PC-3 (cell line): ENCODE data around the gene SELPLG. TPM values are rescaled to one million over a fixed set of nuclear protein-coding genes. Genes with fewer than 3 reads are reported as not detected.

Experiments
- ATAC-seq: fragments of 200-7000 bp; cut with Tn5 transposase; 2 replicates; pipeline ENCODE4 v1.9.1; 2020; ENCODE audit warnings: mild to moderate bottlenecking, moderate library complexity
- BruUV-seq: library from RNA; stranded (reverse); fragments of 400-500 nt; replicated peaks from 2 replicates; lab custom pipeline; 2021; lab: Mats Ljungman, UMichigan
- CTCF ChIA-PET: fragments of 300-600 bp; sonication (Branson Sonifier 250); formaldehyde crosslinking; loops from one replicate; lab custom pipeline; 2022; ENCODE audit warnings: antibody characterized with exemption; lab: Charles Lee
- POLR2A ChIA-PET: fragments of 300-600 bp; sonication (Branson Sonifier 250); formaldehyde crosslinking; loops from one replicate; lab custom pipeline; 2022; ENCODE audit warnings: antibody characterized with exemption; ENCODE audit not compliant: unreplicated experiment; lab: Charles Lee
- DNase-seq: peaks from one replicate; pipeline ENCODE4 v3.0.0-alpha.2; 2015
- H2AFZ ChIP-seq: fragments of 300-600 bp; sonication (generic); 2 replicates; pipeline ENCODE4 v1.6.0; 2016; ENCODE audit warnings: antibody characterized with exemption, low read length
- H3F3A ChIP-seq: fragments of 300-600 bp; sonication (generic); one replicate; pipeline ENCODE4 v1.6.0; 2017; ENCODE audit warnings: antibody characterized with exemption, low read length, control low read depth, mild to moderate bottlenecking; ENCODE audit not compliant: unreplicated experiment
- H3K27ac ChIP-seq: fragments of 300-600 bp; sonication (generic); 2 replicates; pipeline ENCODE4 v1.5.1; 2016; ENCODE audit warnings: mild to moderate bottlenecking, low read length
- H3K27me3 ChIP-seq: fragments of 300-600 bp; sonication (generic); 2 replicates; pipeline ENCODE4 v1.6.1; 2016; ENCODE audit warnings: low read length, mixed read lengths
- H3K36me3 ChIP-seq: fragments of 300-600 bp; sonication (generic); 2 replicates; pipeline ENCODE4 v1.6.1; 2016; ENCODE audit warnings: low read depth, mixed run types, low read length, mixed read lengths
- H3K4me1 ChIP-seq: fragments of 300-600 bp; sonication (generic); 2 replicates; pipeline ENCODE4 v1.5.1; 2016; ENCODE audit warnings: low read length; ENCODE audit not compliant: insufficient read depth
- H3K4me2 ChIP-seq: fragments of 300-600 bp; sonication (generic); 2 replicates; pipeline ENCODE4 v1.6.0; 2016; ENCODE audit warnings: low read length
- H3K4me3 ChIP-seq: fragments of 300-600 bp; sonication (generic); 2 replicates; pipeline ENCODE4 v1.5.1; 2016; ENCODE audit warnings: mild to moderate bottlenecking, low read length, mixed read lengths
- H3K79me2 ChIP-seq: fragments of 300-600 bp; sonication (generic); 2 replicates; pipeline ENCODE4 v1.6.1; 2017; ENCODE audit warnings: low read length, mixed read lengths
- H3K9ac ChIP-seq: fragments of 300-600 bp; sonication (generic); 2 replicates; pipeline ENCODE4 v1.6.0; 2016; ENCODE audit warnings: mild to moderate bottlenecking, low read length
- H3K9me2 ChIP-seq: fragments of 300-600 bp; sonication (generic); replicated peaks from 2 replicates; pipeline ENCODE4 v1.6.1; 2016; ENCODE audit warnings: mixed run types, low read length, mixed read lengths
- H3K9me3 ChIP-seq: fragments of 300-600 bp; sonication (generic); 2 replicates; pipeline ENCODE4 v1.6.1; 2016; ENCODE audit warnings: low read length, mixed read lengths
- H4K20me1 ChIP-seq: fragments of 300-600 bp; sonication (generic); 2 replicates; pipeline ENCODE4 v1.6.1; 2016; ENCODE audit warnings: low read length, mixed read lengths
- EZH2 ChIP-seq: fragments of 300-600 bp; sonication (generic); IDR thresholded peaks from one replicate; pipeline ENCODE4 v1.6.1; 2017; ENCODE audit warnings: antibody characterized with exemption, mild to moderate bottlenecking, low read length; ENCODE audit not compliant: unreplicated experiment
- EZH2phosphoT487 ChIP-seq: fragments of 300-600 bp; sonication (generic); IDR thresholded peaks from 2 replicates; pipeline ENCODE4 v1.6.1; 2018; ENCODE audit warnings: mild to moderate bottlenecking, antibody characterized with exemption, low read length, borderline replicate concordance
- intact Hi-C: fragments of 100-400 bp; cut with micrococcal nuclease; formaldehyde crosslinking; loops from 2 replicates; pipeline ENCODE4 v1.9.0; 2023
- total RNA-seq: library from RNA; depleted of rRNA; stranded (reverse); fragments of >200 nt; gene quantifications from 2 replicates; pipeline ENCODE4 v1.2.3, GENCODE V29; 2014
- TF ChIP-seq, protein P1 (sequence below): fragments of 300-600 bp; sonication (generic); conservative IDR thresholded peaks from 2 replicates; pipeline ENCODE4 v1.5.1; 2017; ENCODE audit warnings: antibody characterized with exemption, low read depth, mild to moderate bottlenecking, low read length

The SELPLG gene
- total RNA-seq, 1 experiment from 2014 or later: 0.73 TPM

DNA sequence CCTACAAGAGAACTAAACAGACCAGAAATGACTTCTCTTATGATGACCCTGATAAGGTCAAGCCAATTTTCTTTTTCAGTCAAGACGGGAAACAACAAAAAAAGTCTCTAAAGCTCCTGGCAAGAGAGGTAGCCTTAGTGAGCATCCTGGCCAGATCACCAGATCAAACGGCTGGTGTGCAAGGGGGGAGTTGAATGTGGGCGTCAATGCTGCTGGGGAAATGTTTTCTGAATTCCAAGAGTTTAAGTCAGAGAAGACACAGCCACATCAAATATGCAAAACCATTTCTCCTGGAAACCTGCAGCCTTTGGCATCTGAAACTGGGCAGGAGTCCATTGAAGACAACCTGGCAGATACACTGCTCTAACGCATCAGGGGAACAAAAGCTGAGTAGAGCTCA is 16.0 kb upstream of the SELPLG start:
- Histone ChIP-seq H3K4me1 (peaks cover 16% of the 10 kb centered on the region), H3K27ac (no peak overlapping the region), H2AFZ (no peak overlapping the region), H3K27me3 (no peaks in the 10 kb centered on the region), H3K9me3 (no peaks in the 10 kb centered on the region), H3K4me3 (no peak overlapping the region), H3F3A (peaks cover 5% of the 10 kb centered on the region), H4K20me1 (no peaks in the 10 kb centered on the region), H3K79me2 (no peaks in the 10 kb centered on the region), H3K9me2 (no peaks in the 10 kb centered on the region), H3K9ac (no peak overlapping the region), H3K4me2 (no peak overlapping the region), H3K36me3 (peaks cover 74% of the 10 kb centered on the region)
- ChIA-PET POLR2A (interaction anchor here (0.8 kb wide), 1 partner anchor 83 kb away, joined by 4 read pairs; no protein-coding TSS in a partner anchor), CTCF (interaction anchor here (0.7 kb wide), 2 partner anchors 83 to 154 kb away, joined by 3 to 6 read pairs; no protein-coding TSS in a partner anchor)
- no peak for TF ChIP-seq EZH2phosphoT487
- TF ChIP-seq EZH2: no peak
- TF ChIP-seq, protein P1, sequence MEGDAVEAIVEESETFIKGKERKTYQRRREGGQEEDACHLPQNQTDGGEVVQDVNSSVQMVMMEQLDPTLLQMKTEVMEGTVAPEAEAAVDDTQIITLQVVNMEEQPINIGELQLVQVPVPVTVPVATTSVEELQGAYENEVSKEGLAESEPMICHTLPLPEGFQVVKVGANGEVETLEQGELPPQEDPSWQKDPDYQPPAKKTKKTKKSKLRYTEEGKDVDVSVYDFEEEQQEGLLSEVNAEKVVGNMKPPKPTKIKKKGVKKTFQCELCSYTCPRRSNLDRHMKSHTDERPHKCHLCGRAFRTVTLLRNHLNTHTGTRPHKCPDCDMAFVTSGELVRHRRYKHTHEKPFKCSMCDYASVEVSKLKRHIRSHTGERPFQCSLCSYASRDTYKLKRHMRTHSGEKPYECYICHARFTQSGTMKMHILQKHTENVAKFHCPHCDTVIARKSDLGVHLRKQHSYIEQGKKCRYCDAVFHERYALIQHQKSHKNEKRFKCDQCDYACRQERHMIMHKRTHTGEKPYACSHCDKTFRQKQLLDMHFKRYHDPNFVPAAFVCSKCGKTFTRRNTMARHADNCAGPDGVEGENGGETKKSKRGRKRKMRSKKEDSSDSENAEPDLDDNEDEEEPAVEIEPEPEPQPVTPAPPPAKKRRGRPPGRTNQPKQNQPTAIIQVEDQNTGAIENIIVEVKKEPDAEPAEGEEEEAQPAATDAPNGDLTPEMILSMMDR: no peak
- BruUV-seq: no TSS peak
- ATAC-seq: peak; percentile 68
- peak; percentile 62 for DNase-seq
- intact Hi-C loops: no loop called here

DNA sequence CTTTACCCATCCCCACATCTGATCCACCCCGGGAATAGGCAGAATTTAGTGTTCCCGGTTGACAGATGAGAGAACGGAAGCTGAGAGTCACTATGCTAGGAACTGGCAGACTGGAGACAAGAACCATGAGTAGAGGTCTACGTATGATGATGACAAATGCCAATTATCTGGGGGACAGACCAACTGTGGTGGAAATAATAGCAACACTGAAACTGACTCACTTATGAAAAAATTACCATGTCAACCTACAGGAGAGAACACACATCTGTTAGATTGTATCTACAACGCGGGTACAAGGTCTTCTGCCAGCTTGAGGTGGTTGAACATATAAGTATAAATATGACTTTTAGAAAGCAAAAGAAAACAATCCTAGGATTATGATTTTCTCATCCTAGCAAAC is 15.4 kb upstream of the SELPLG start:
- no peaks in the 10 kb centered on the region for H3K79me2 ChIP-seq
- H3K4me2 ChIP-seq: no peak overlapping the region

DNA sequence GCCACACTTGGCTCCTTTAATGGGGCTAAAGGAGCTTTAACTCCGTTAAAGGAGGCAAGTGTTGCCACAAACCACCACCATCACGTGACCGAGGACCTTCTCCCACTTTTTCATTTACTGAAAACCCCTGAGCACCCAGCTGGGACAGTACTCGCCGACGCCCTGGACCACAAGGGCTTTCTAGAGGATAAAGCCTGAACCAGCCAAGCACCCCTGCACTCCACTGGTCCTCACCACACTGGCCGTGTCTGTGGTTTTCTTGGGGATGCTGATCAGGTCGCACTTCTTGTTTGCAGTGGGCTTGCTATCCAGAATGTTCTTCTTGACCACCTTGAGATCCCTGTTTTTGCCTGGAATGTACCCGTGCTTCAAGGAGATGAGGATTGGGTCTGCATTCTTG is 14.7 kb upstream of the SELPLG start:
- Histone ChIP-seq H4K20me1 (no peaks in the 10 kb centered on the region), H3K36me3 (peaks cover 75% of the 10 kb centered on the region), H3K27me3 (no peaks in the 10 kb centered on the region), H3K9me3 (no peaks in the 10 kb centered on the region), H3K4me1 (peaks cover 24% of the 10 kb centered on the region), H3K4me2 (no peak overlapping the region), H2AFZ (no peak overlapping the region), H3K4me3 (no peak overlapping the region), H3F3A (peaks cover 5% of the 10 kb centered on the region), H3K79me2 (no peaks in the 10 kb centered on the region), H3K9me2 (no peaks in the 10 kb centered on the region), H3K27ac (no peak overlapping the region), H3K9ac (no peak overlapping the region)
- ChIA-PET CTCF (no interaction called here), POLR2A (interaction anchor here (0.6 kb wide), 1 partner anchor 82 kb away, joined by 7 read pairs; no protein-coding TSS in a partner anchor)
- ATAC-seq: no peak
- no peak for DNase-seq
- no TSS peak for BruUV-seq
- TF ChIP-seq EZH2phosphoT487 (no peak), EZH2 (no peak)
- TF ChIP-seq, protein P1: no peak
- intact Hi-C loops: no loop called here

More for the DNA sequence above, 15.4 kb upstream of the SELPLG start:
- no peak for TF ChIP-seq EZH2phosphoT487
- TF ChIP-seq, protein P1: no peak
- TF ChIP-seq EZH2: no peak
- intact Hi-C loops: no loop called here
- Histone ChIP-seq H3K9ac (no peak overlapping the region), H3K9me3 (no peaks in the 10 kb centered on the region), H3K36me3 (peaks cover 78% of the 10 kb centered on the region), H3K27me3 (no peaks in the 10 kb centered on the region), H3K27ac (no peak overlapping the region), H4K20me1 (no peaks in the 10 kb centered on the region), H3K4me1 (peaks cover 22% of the 10 kb centered on the region), H3F3A (peaks cover 5% of the 10 kb centered on the region), H3K9me2 (no peaks in the 10 kb centered on the region), H3K4me3 (no peak overlapping the region), H2AFZ (no peak overlapping the region)
- ChIA-PET CTCF (interaction anchor here (0.7 kb wide), 1 partner anchor 83 kb away, joined by 3 read pairs; no protein-coding TSS in a partner anchor), POLR2A (interaction anchor here (0.5 to 0.8 kb wide), 2 partner anchors 77 to 83 kb away, joined by 3 to 4 read pairs; no protein-coding TSS in a partner anchor)
- ATAC-seq: no peak
- no peak for DNase-seq
- BruUV-seq: no TSS peak
